ENCODE results near the gene SLC4A4. TPM values are rescaled to one million over a fixed set of nuclear protein-coding genes. Genes with fewer than 3 reads are reported as not detected.

SLC4A4 gene
- total RNA-seq = 1 to 10 TPM in 3 of 4 donors, under 1 TPM in 1; 0.90 to 5.9 (median 4.4) TPM

DNA sequence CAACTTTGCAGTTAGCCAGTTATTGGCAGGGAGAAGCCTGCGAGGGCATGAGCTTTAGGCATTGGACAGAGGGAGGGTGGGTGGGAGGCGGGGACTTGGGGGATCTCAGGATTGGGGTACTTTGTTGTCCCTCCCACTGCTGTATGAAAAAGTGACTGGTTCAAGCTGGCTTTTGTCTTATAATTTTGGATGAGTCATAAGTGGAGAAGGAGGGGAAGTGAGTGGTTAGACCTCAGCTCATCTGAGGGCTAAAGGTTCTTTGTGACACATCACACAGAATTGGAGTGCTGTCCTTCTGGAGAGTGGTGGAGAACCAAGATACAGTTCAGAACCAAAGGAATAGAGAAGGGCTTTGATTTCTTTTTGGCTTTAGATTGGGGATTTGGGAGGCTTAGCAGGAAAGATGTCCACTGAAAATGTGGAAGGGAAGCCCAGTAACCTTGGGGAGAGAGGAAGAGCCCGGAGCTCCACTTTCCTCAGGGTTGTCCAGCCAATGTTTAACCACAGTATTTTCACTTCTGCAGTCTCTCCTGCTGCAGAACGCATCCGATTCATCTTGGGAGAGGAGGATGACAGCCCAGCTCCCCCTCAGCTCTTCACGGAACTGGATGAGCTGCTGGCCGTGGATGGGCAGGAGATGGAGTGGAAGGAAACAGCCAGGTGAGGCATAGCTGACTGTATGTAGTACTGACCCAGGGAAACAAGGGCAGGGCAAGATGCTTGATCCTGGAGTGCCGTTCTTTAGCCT, at the start of gene SLC4A4:
SLC4A4 (plus strand) TSS at position 175 of the 748 bp plus-strand sequence.
- no peaks in the 10 kb centered on the region for H3K9me3 ChIP-seq
- H3K36me3 ChIP-seq = no peaks in the 10 kb centered on the region
- no peaks in the 10 kb centered on the region for H3K4me1 ChIP-seq
- 88 to 90% methylated on average over 8 of the region's 8 CpGs for WGBS, 2 donors
- H3K4me3 ChIP-seq = no peak within 1 kb of the TSS
- no peaks in the 10 kb centered on the region for H3K27me3 ChIP-seq
- DNase-seq (ENCODE audit: low spot score in 2 of 2) = no peak
- no peak within 1 kb of the TSS for H3K27ac ChIP-seq
- TF ChIP-seq, protein P1, sequence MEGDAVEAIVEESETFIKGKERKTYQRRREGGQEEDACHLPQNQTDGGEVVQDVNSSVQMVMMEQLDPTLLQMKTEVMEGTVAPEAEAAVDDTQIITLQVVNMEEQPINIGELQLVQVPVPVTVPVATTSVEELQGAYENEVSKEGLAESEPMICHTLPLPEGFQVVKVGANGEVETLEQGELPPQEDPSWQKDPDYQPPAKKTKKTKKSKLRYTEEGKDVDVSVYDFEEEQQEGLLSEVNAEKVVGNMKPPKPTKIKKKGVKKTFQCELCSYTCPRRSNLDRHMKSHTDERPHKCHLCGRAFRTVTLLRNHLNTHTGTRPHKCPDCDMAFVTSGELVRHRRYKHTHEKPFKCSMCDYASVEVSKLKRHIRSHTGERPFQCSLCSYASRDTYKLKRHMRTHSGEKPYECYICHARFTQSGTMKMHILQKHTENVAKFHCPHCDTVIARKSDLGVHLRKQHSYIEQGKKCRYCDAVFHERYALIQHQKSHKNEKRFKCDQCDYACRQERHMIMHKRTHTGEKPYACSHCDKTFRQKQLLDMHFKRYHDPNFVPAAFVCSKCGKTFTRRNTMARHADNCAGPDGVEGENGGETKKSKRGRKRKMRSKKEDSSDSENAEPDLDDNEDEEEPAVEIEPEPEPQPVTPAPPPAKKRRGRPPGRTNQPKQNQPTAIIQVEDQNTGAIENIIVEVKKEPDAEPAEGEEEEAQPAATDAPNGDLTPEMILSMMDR (IDR thresholded peaks at IDR 0.05) = no peak
- TF ChIP-seq EP300 (IDR thresholded peaks at IDR 0.05) = no peak
- no peak for TF ChIP-seq POLR2A (IDR thresholded peaks at IDR 0.05)

DNA sequence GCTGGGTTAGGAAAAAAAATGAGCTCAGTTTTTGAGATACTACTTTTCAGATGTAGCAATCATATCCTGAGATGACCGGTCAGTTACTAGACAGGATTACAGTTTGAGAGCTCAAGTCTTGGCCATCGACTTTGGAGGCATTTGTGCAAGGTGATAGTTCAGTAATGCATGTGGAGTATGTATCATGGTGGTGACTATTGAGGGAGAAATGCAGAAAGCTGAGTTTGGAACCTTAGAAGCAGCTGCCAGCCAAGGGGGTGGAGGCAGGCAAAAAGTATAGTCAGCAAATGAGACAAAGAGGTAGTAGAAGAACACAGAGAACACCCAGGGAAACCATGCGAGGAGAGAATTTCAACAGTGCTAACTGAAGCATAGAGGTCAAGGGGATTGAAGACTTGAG, 48.7 kb upstream of the SLC4A4 start:
- WGBS, 2 donors = 80 to 85% methylated on average over 3 of the region's 3 CpGs
- TF ChIP-seq, protein P1 (IDR thresholded peaks at IDR 0.05) = no peak
- no peak for TF ChIP-seq POLR2A (IDR thresholded peaks at IDR 0.05)
- TF ChIP-seq EP300 (IDR thresholded peaks at IDR 0.05) = no peak

DNA sequence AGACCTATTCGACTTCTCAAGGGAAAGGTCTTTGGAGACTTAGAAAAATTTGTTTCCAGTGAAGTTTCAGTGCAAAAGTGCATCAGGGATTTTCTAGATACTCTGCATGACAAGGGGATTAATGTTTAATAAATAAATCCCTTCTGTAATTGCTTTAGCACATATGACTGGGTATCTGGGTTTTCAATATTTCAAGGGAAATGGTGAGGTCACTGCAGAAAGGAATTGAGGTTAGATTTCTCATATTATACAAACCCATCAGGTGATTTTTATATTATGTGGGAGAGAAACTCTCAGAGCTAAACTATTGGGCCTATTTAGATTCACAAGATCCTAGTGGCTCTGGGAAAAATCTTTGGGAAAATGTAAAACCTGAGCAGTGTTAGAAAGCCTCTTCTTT, 48.3 kb upstream of the SLC4A4 start:
- no peak overlapping the region for H3K4me3 ChIP-seq
- peaks cover 0 to 22% (median 0%) of the 10 kb centered on the region in 4 donors for H3K4me1 ChIP-seq
- H3K27ac ChIP-seq = no peak overlapping the region
- H3K27me3 ChIP-seq = no peaks in the 10 kb centered on the region
- H3K36me3 ChIP-seq = no peaks in the 10 kb centered on the region
- no peaks in the 10 kb centered on the region for H3K9me3 ChIP-seq
- no peak for DNase-seq (ENCODE audit: low spot score in 2 of 2)
- 66 to 84% methylated on average over 1 of the region's 1 CpG for WGBS, 2 donors
- TF ChIP-seq, protein P1 (IDR thresholded peaks at IDR 0.05) = no peak
- TF ChIP-seq EP300 (IDR thresholded peaks at IDR 0.05) = no peak
- no peak for TF ChIP-seq POLR2A (IDR thresholded peaks at IDR 0.05)

More for the DNA sequence above, 48.7 kb upstream of the SLC4A4 start:
- no peak overlapping the region for H3K27ac ChIP-seq
- no peak overlapping the region for H3K4me3 ChIP-seq
- H3K27me3 ChIP-seq = no peaks in the 10 kb centered on the region
- no peak for DNase-seq (ENCODE audit: low spot score in 2 of 2)
- no peaks in the 10 kb centered on the region for H3K36me3 ChIP-seq
- H3K9me3 ChIP-seq = no peaks in the 10 kb centered on the region
- H3K4me1 ChIP-seq = peaks cover 0 to 22% (median 0%) of the 10 kb centered on the region in 4 donors

DNA sequence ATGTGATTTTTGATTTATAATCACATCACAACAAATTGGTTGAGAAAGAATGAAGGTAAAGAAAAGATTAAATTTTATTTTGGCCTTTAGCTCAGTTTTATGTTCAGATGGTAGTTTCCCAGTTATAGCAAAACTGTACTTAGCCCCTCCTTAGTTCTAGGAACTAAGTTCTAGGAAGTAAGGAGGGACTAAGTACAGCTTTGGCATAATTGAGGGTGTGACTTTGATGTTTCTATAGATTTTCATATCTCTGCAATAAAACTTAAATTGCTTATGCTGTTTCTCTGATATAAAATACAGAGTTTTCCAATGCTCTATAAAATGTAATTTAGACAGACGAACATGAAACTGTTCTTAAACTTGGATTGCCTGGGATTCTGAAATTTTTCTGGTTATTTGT, 46.6 kb upstream of the SLC4A4 start:
- no peak for DNase-seq (ENCODE audit: low spot score in 2 of 2)
- no peak overlapping the region for H3K4me3 ChIP-seq
- no peaks in the 10 kb centered on the region for H3K9me3 ChIP-seq
- no peaks in the 10 kb centered on the region for H3K27me3 ChIP-seq
- no peaks in the 10 kb centered on the region for H3K36me3 ChIP-seq
- TF ChIP-seq EP300 (IDR thresholded peaks at IDR 0.05) (no peak), POLR2A (IDR thresholded peaks at IDR 0.05) (no peak)
- TF ChIP-seq, protein P1 (IDR thresholded peaks at IDR 0.05) = no peak
- H3K4me1 ChIP-seq = peaks cover 0 to 29% (median 0%) of the 10 kb centered on the region in 4 donors
- WGBS, 2 donors = 94 to 97% methylated on average over 1 of the region's 1 CpG
- no peak overlapping the region for H3K27ac ChIP-seq

DNA sequence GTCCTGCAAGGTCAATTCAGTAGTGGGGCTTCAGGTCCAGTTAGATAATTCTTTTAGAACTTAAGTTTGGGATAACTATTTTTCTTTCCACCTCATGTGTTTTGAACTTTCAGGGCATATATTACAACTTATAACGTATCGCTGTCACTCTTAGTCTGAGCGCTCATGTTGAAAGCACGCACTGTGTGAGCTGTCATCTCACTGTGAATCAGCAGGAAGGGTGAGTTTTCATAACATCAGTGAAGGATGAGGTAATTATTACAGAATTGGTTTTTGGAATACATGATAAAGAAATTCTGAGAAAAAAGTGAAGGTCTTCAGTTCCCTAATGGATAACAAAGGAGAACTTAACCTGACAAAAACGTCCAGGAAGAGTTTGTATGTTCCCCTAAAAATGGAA, 45.1 kb upstream of the SLC4A4 start:
- H3K4me1 ChIP-seq = peaks cover 0 to 16% (median 0%) of the 10 kb centered on the region in 4 donors
- TF ChIP-seq, protein P1 (IDR thresholded peaks at IDR 0.05) = no peak
- TF ChIP-seq POLR2A (IDR thresholded peaks at IDR 0.05) (no peak), EP300 (IDR thresholded peaks at IDR 0.05) (no peak)
- H3K27ac ChIP-seq = no peak overlapping the region
- DNase-seq (ENCODE audit: low spot score in 2 of 2) = no peak
- H3K4me3 ChIP-seq = no peak overlapping the region
- H3K27me3 ChIP-seq = no peaks in the 10 kb centered on the region
- WGBS, 2 donors = 79 to 91% methylated on average over 5 of the region's 5 CpGs
- no peaks in the 10 kb centered on the region for H3K9me3 ChIP-seq
- H3K36me3 ChIP-seq = no peaks in the 10 kb centered on the region
